Subcutaneous preadipocyte (primary cell): ENCODE results near the gene RDH16. TPM values are rescaled to one million over a fixed set of nuclear protein-coding genes. Genes with fewer than 3 reads are reported as not detected.

Experiments
- total RNA-seq: library from RNA; depleted of rRNA; stranded (reverse); fragments of >200 nt; gene quantifications from 2 replicates; pipeline ENCODE4 v1.2.3, GENCODE V29; 2012

The RDH16 gene
- under 0.01 TPM in 1 of 2 replicates, not detected in the other for total RNA-seq

GRCh38 chr12:56957229-56958052 lies at the start of gene RDH16:
Gene RDH16, minus strand, starts transcription at chr12:56957608. Its CDS starts 146 bp downstream, at chr12:56957462.

GRCh38 chr12:57005980-57006808 lies 48.8 kb upstream of the RDH16 start, which contains the start of gene ZBTB39:
Gene ZBTB39, minus strand, starts transcription at chr12:57006546. Its CDS starts 1,629 bp downstream, at chr12:57004917.

GRCh38 chr12:56933826-56934625 lies 23.4 kb downstream of the RDH16 start, which contains the start of gene SDR9C7:
Gene SDR9C7, minus strand, starts transcription at chr12:56934408. Its CDS starts 147 bp downstream, at chr12:56934261.

Other genes starting within 250 kb of the RDH16 start
- gene NACA, start 232.3 kb downstream of the RDH16 start, total RNA-seq, result 696 and 959 TPM in 2 replicates
- gene PRIM1, start 205.3 kb downstream of the RDH16 start, total RNA-seq, result 15.1 and 27.2 TPM in 2 replicates
- gene HSD17B6, start 194.3 kb downstream of the RDH16 start, total RNA-seq, result 0.78 and 1.1 TPM in 2 replicates
- gene SDR9C7, start 23.2 kb downstream of the RDH16 start, total RNA-seq, result not detected in 2 replicates
- 3.7 and 5.7 TPM in 2 replicates for gene ZBTB39, start 48.9 kb upstream of the RDH16 start, total RNA-seq
- not detected in 2 replicates for gene TAC3, start 58.9 kb upstream of the RDH16 start, total RNA-seq
- 0.73 TPM in 1 of 2 replicates, not detected in the other for gene MYO1A, start 92.5 kb upstream of the RDH16 start, total RNA-seq
- 11.8 and 20.3 TPM in 2 replicates for gene NEMP1, start 121.2 kb upstream of the RDH16 start, total RNA-seq
- 52.9 and 74.3 TPM in 2 replicates for gene NAB2, start 131.5 kb upstream of the RDH16 start, total RNA-seq
- 142 and 172 TPM in 2 replicates for gene STAT6, start 153.8 kb upstream of the RDH16 start, total RNA-seq
- gene LRP1, start 170.9 kb upstream of the RDH16 start, total RNA-seq, result 239 and 425 TPM in 2 replicates
- gene LRP1-AS, start 190.0 kb upstream of the RDH16 start, total RNA-seq, result not detected in 2 replicates